ENCODE data around the gene CLCN6.

CLCN6 gene

DNA sequence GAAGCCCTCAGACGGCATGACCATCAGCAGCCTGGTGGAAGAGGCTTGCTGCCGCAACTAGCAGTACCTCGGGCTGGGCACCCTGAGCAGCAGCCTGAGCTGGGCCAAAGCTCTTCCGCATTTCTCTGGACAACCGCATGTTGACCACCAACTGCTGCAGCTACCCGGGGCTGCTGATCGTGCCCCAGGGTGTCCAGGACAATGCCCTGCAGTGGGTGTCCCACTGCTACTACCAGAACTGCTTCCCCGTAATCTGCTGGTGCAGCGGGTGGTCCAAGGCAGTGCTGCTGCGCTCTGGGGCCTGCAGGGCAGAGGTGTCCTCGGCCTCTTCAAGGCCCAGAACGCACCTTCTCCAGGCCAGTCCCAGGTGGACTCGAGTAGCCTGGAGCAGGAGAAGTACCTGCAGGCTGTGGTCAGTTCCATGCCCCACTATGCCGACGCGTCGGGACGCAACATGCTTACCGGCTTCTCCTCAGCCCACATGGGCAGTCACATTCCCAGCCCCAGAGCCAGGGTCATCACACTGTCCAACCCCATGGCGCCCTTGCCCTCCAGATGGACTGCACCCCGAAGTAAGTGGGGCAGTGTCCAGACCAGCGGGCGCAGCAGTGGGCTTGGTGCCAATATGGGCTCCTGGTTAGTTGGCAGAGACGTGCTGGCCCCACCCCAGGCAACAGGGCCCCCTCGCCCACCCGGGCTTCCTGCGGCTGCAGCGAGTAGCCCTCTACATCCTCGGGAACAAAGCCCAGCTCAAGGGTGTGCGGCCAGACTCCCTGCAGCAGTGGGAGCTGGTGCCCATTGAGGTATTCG is 72.3 kb downstream of the CLCN6 start:
- CTCF ChIA-PET = interaction anchor here (1.3 kb wide), 1 partner anchor 14 kb away, joined by 4 read pairs; no protein-coding TSS in a partner anchor

DNA sequence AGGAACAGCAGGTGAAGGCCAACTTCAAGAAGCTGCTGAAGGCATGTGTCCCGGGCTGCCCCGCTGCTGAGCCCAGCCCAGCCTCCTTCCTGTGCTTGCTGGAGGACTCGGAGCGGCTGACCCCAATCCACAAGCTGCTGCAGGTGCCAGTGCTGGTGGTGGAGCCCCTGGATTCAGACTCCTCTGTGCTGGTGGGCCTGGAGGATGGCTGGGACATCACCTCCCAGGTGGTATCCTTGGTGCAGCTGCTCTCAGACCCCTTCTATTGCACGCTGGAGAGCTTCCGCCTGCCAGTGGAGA is 72.8 kb downstream of the CLCN6 start:
- ChIA-PET POLR2A (no interaction called here), CTCF (interaction anchor here (1.3 kb wide), 1 partner anchor 13 kb away, joined by 4 read pairs; no protein-coding TSS in a partner anchor)
- DNase-seq (ENCODE audit: extremely low spot score) = no peak
- no peak for TF ChIP-seq SUZ12 (IDR thresholded peaks at IDR 0.05)
- TF ChIP-seq FOXA1 (IDR thresholded peaks at IDR 0.05) = no peak
- TF ChIP-seq NFRKB (IDR thresholded peaks at IDR 0.05) = no peak
- no peak for TF ChIP-seq FOXK2 (IDR thresholded peaks at IDR 0.05)
- no peak for TF ChIP-seq TARDBP (IDR thresholded peaks at IDR 0.05)
- TF ChIP-seq SP1 (IDR thresholded peaks at IDR 0.05) = no peak
- TF ChIP-seq ZNF384 (IDR thresholded peaks at IDR 0.05) = no peak
- no peak for TF ChIP-seq HDGF (IDR thresholded peaks at IDR 0.05; ENCODE audit: borderline replicate concordance)
- no peak for TF ChIP-seq PKNOX1 (IDR thresholded peaks at IDR 0.05)
- TF ChIP-seq BHLHE40 (IDR thresholded peaks at IDR 0.05; ENCODE audit: borderline replicate concordance) = no peak
- no peak for TF ChIP-seq FOXM1 (IDR thresholded peaks at IDR 0.05; ENCODE audit: borderline replicate concordance)
- no peak for TF ChIP-seq L3MBTL2 (conservative IDR thresholded peaks at IDR 0.05)

More for the DNA sequence above, 72.3 kb downstream of the CLCN6 start:
- POLR2A ChIA-PET = no interaction called here
- no peak for DNase-seq (ENCODE audit: extremely low spot score)
- TF ChIP-seq HDGF (IDR thresholded peaks at IDR 0.05; ENCODE audit: borderline replicate concordance) (no peak), FOXM1 (IDR thresholded peaks at IDR 0.05; ENCODE audit: borderline replicate concordance) (no peak)

- POLR2A ChIA-PET = interaction anchor here (2.4 kb wide), 1 partner anchor 30 kb away, joined by 6 read pairs; no protein-coding TSS in a partner anchor
- DNase-seq (ENCODE audit: extremely low spot score) = no peak
- TF ChIP-seq FOXM1 (IDR thresholded peaks at IDR 0.05; ENCODE audit: borderline replicate concordance) (no peak), NFRKB (IDR thresholded peaks at IDR 0.05) (no peak), FOXK2 (IDR thresholded peaks at IDR 0.05) (no peak), ZNF384 (IDR thresholded peaks at IDR 0.05) (no peak), ELF4 (IDR thresholded peaks at IDR 0.05) (no peak)
- CTCF ChIA-PET = interaction anchor here (1.3 kb wide), 1 partner anchor 13 kb away, joined by 4 read pairs; no protein-coding TSS in a partner anchor
These were observed 73.6 kb downstream of the CLCN6 start for GRCh38 chr1:11879311-11880180.

- ChIA-PET POLR2A (interaction anchor here (2.4 kb wide), 1 partner anchor 29 kb away, joined by 6 read pairs; no protein-coding TSS in a partner anchor), CTCF (no interaction called here)
- no peak for DNase-seq (ENCODE audit: extremely low spot score)
- no peak for TF ChIP-seq FOXA1 (IDR thresholded peaks at IDR 0.05)
- TF ChIP-seq FOXK2 (IDR thresholded peaks at IDR 0.05) = no peak
- TF ChIP-seq SP1 (IDR thresholded peaks at IDR 0.05) = no peak
- no peak for TF ChIP-seq PKNOX1 (IDR thresholded peaks at IDR 0.05)
- TF ChIP-seq FOXM1 (IDR thresholded peaks at IDR 0.05; ENCODE audit: borderline replicate concordance) = no peak
- no peak for TF ChIP-seq NFRKB (IDR thresholded peaks at IDR 0.05)
- TF ChIP-seq LEF1 (IDR thresholded peaks at IDR 0.05; ENCODE audit: borderline replicate concordance) = no peak
- no peak for TF ChIP-seq ELF4 (IDR thresholded peaks at IDR 0.05)
- TF ChIP-seq HDGF (IDR thresholded peaks at IDR 0.05; ENCODE audit: borderline replicate concordance) = no peak
- TF ChIP-seq BHLHE40 (IDR thresholded peaks at IDR 0.05; ENCODE audit: borderline replicate concordance) = no peak
- TF ChIP-seq ARNT (IDR thresholded peaks at IDR 0.05) = no peak
- no peak for TF ChIP-seq SUZ12 (IDR thresholded peaks at IDR 0.05)
- TF ChIP-seq TARDBP (IDR thresholded peaks at IDR 0.05) = no peak
- no peak for TF ChIP-seq ZNF384 (IDR thresholded peaks at IDR 0.05)
- TF ChIP-seq CTBP1 (IDR thresholded peaks at IDR 0.05; ENCODE audit: borderline replicate concordance) = no peak
- no peak for TF ChIP-seq L3MBTL2 (conservative IDR thresholded peaks at IDR 0.05)
These were observed 74.2 kb downstream of the CLCN6 start for GRCh38 chr1:11880181-11880575.

DNA sequence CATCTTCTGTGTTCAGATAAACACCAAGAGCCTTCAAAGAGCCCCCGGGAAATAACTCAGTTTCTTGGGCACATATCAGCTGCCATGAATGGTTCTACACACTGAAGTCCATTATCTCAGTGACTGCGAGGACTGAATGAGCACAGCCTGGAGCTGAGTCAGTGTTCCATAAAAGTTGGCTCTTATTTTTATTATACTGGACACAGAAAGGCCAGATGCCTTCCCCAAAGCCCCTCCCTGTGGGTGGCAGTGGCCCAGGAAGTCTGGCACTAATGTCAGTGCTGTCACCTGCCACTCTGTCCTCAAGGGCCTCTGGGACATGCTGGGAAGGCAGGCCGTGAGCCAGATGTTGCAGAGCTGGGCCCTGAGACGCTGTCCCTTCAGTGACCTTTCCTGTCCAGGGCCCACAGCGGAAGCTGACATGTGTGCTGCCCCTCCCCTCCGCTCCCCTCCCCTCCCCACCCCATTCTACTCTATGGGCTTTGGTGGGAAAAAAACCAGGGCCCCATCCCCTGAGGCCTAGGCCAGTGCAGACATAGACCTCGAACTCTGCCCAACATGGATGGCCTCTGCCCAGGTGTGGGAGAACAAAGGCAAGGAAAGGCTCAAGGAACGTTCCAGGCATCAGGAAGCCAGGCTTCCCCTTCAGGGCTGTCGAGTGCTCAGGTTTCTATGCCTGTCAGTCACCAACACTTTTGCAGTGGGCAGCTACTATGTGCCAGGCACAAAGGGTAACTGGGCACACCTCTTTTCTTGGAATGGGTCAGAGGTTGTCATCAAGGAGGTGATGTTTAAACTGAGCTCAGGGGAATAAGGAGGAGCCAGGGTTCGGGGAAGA is 75.1 kb downstream of the CLCN6 start:
- ChIA-PET POLR2A (interaction anchor here (2.4 kb wide), 1 partner anchor 28 kb away, joined by 6 read pairs; no protein-coding TSS in a partner anchor), CTCF (no interaction called here)
- DNase-seq (ENCODE audit: extremely low spot score) = no peak
- TF ChIP-seq FOXM1 (IDR thresholded peaks at IDR 0.05; ENCODE audit: borderline replicate concordance) (no peak), FOXA1 (IDR thresholded peaks at IDR 0.05) (no peak), PKNOX1 (IDR thresholded peaks at IDR 0.05) (no peak), ELF4 (IDR thresholded peaks at IDR 0.05) (no peak), TARDBP (IDR thresholded peaks at IDR 0.05) (no peak), L3MBTL2 (conservative IDR thresholded peaks at IDR 0.05) (no peak), HDGF (IDR thresholded peaks at IDR 0.05; ENCODE audit: borderline replicate concordance) (no peak), BHLHE40 (IDR thresholded peaks at IDR 0.05; ENCODE audit: borderline replicate concordance) (no peak), LEF1 (IDR thresholded peaks at IDR 0.05; ENCODE audit: borderline replicate concordance) (no peak), NFRKB (IDR thresholded peaks at IDR 0.05) (no peak), CTBP1 (IDR thresholded peaks at IDR 0.05; ENCODE audit: borderline replicate concordance) (no peak), FOXK2 (IDR thresholded peaks at IDR 0.05) (no peak), ARNT (IDR thresholded peaks at IDR 0.05) (no peak), SUZ12 (IDR thresholded peaks at IDR 0.05) (no peak), ZNF384 (IDR thresholded peaks at IDR 0.05) (no peak), SP1 (IDR thresholded peaks at IDR 0.05) (no peak)

All from HEK293T (cell line).